HT1080 (cell line): ENCODE results near the gene REST. TPM values are rescaled to one million over a fixed set of nuclear protein-coding genes. Genes with fewer than 3 reads are reported as not detected.
"Not testable (repeated sequence)": the region's sequence is repeated elsewhere in the genome, so short reads cannot be mapped to it uniquely, and the experiment has no call there.

Experiments used
- DNase-seq: peaks from one replicate; pipeline ENCODE4 v3.0.0-alpha.2; 2015; ENCODE audit warnings: low read depth
- polyA plus RNA-seq, 2 experiments: library from polyadenylated mRNA; depleted of rRNA; stranded (reverse); fragments of >200 nt; gene quantifications; 2 replicates each; pipeline ENCODE4 v1.2.3, GENCODE V29; 2015
- total RNA-seq: library from RNA; depleted of rRNA; stranded (reverse); fragments of >200 nt; shearing (Covaris generic); gene quantifications from 2 replicates; pipeline ENCODE4 v1.2.3, GENCODE V29; 2014; rRNA removed

The REST gene
- total RNA-seq = 36.4 and 39.9 TPM in 2 replicates
- 19.5 and 24.5 TPM in 2 replicates for polyA plus RNA-seq (2015; cell fraction: cytosol; rRNA removed)
- polyA plus RNA-seq (2015; cell fraction: nucleus; rRNA removed) = 28.3 and 30.3 TPM in 2 replicates

GRCh38 chr4:56907489-56908205 is at the start of gene REST:
Gene REST (plus strand): TSS chr4:56907900. CDS start chr4:56910639, 2,739 bp downstream.
- DNase-seq = peak; percentile 34

- DNase-seq = no peak
These were observed 47.9 kb upstream of the REST start for GRCh38 chr4:56859841-56860240.

- DNase-seq = no peak
These were observed 46.9 kb upstream of the REST start for GRCh38 chr4:56860781-56861180.

- DNase-seq = peak; percentile 15
These were observed 46.3 kb upstream of the REST start for GRCh38 chr4:56861360-56861759.

- DNase-seq = peak; percentile 70
These were observed 44.1 kb upstream of the REST start for GRCh38 chr4:56863441-56864139.

GRCh38 chr4:56870946-56871345 is 36.8 kb upstream of the REST start:
- no peak for DNase-seq

- no peak for DNase-seq
These were observed 36.3 kb upstream of the REST start for GRCh38 chr4:56871371-56871866.

- DNase-seq = no peak
These were observed 33.5 kb upstream of the REST start for GRCh38 chr4:56874166-56874565.

- DNase-seq = no peak
These were observed 32.8 kb upstream of the REST start for GRCh38 chr4:56874923-56875322.

GRCh38 chr4:56876264-56876663 is 31.4 kb upstream of the REST start:
- no peak for DNase-seq

- no peak for DNase-seq
These were observed 27.7 kb upstream of the REST start for GRCh38 chr4:56879996-56880395.

GRCh38 chr4:56880572-56880971 is 27.1 kb upstream of the REST start:
- no peak for DNase-seq

GRCh38 chr4:56884511-56884910 is 23.2 kb upstream of the REST start:
- DNase-seq = not testable (repeated sequence)

GRCh38 chr4:56892691-56893090 is 15.0 kb upstream of the REST start:
- DNase-seq = no peak

GRCh38 chr4:56897842-56898241 is 9.9 kb upstream of the REST start:
- not testable (repeated sequence) for DNase-seq

- not testable (repeated sequence) for DNase-seq
These were observed 7.5 kb upstream of the REST start for GRCh38 chr4:56900186-56900585.

GRCh38 chr4:56902703-56903102 is 5.0 kb upstream of the REST start:
- no peak for DNase-seq

- DNase-seq = no peak
These were observed 1.9 kb upstream of the REST start for GRCh38 chr4:56905796-56906195.

GRCh38 chr4:56906489-56907393 is 959 bp upstream of the REST start:
- no peak for DNase-seq

GRCh38 chr4:56908206-56909085 is 746 bp downstream of the REST start:
- DNase-seq = peak; percentile 62
